NCI-H2107 treated with DMSO at 0.1 percent for 48 hours (cell line): ENCODE data around the gene KLHL29.

ENCODE experiments used
- DNase-seq: peaks from one replicate; lab custom pipeline; 2025; ENCODE audit not compliant: unreplicated experiment; lab: John Stamatoyannopoulos, UW

KLHL29 gene

GRCh38 chr2:23625726-23626125 is 240.7 kb downstream of the KLHL29 start:
- DNase-seq = no peak

DNA sequence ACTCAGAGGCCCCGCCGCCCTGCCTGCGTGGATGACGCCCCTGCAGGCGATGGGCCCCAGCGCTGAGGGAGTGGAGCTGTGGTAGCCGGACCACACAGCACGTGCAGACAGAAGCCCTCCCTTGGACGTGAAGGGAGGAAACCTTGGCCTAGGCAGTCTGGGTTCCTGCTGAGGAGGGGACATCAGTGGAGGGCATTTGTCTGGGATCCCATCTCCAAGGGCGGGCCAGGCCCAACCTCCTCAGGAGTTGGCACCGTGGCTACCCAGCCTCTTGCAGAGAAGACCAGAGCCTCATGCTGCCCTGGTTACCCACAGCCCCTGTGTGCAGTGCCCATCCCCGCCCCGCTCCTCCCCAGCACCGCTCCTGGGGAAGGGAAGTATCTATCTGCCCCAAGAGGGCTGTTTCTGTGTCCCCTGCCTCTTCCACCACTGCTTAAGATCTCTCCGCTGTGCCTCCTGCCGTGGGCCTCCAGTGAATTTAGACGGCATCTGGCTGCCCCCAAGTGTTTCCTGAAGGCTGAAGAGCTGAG is 241.8 kb downstream of the KLHL29 start:
- DNase-seq = no peak

DNA sequence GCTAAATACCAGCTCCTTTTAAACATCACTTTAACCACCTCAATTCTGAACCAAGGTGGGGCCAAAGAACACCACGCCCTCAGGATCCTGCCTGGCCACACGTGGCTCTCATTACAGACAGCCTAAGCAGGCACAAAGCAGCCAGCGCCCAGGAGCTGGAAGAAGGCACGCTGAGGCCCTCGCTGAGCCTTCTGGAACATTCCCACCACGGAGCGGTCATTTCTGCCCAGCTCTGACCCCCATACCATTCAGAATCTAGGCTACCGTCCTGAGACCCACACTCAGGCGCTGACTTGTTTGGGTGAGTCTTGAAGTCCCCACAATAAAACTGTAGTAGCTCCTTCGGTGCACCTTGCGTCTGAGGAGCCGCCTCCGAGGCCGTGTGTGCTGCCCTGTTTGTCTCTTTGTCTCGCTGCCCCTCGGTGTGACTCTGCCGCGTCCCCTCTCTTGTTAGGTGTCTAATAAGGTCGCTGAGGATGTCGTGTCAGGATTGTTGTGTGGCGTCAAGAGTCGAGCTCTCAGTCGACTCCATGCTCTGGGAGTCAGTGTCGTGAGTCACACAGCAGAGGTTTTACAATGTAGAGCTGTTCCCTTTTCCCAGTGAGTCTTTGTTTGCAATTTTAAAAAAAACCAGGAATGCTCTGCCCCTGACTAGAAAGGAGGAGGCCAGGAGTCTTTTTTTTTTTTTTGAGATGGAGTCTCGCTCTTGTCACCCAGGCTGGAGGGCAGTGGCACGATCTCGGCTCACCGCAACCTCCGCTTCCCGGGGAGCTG is 242.4 kb downstream of the KLHL29 start:
- no peak for DNase-seq

DNA sequence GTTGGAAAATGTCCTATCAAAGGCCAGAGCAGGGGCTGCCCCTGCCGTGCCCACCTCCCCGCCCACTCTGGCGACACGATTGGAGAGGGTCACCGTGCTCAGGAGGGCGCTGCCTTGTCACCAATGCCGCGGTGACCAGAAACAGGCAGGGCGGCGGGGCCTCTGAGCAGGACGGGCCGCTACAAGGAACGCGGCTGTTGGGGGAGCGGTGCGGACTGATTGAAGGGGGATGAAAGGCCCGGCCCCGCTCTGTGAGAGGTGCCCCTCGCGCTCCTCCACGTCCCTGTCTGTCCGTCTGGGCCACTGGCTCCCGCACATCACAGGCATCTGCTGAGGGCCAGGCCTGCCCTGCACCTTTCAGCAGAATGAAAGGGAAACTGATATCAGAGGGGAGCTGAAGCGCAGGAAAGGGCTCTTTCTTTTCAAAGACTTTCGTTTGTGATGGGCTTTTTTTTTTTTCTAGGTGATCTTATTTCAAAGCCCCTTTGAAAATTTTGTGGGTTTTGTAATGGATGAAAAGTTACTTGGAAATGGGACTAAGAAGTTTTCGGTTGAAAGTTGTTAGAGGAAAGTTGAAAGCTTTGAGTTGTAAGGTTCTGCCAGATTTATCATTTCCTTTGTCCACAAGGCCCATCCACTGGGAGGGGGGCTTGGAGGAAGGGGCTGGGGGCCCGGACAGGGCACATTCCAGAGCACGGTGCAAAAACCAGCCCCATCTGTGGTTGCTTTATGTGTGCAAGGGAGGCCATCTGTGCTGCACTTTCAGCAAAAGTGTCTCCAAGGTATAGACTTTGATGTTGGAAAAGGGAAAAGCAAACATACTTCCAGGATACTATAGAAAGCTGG is 244.2 kb downstream of the KLHL29 start:
- DNase-seq = no peak

- no peak for DNase-seq
Observed at GRCh38 chr2:23629772-23630480, 244.9 kb downstream of the KLHL29 start.

DNA sequence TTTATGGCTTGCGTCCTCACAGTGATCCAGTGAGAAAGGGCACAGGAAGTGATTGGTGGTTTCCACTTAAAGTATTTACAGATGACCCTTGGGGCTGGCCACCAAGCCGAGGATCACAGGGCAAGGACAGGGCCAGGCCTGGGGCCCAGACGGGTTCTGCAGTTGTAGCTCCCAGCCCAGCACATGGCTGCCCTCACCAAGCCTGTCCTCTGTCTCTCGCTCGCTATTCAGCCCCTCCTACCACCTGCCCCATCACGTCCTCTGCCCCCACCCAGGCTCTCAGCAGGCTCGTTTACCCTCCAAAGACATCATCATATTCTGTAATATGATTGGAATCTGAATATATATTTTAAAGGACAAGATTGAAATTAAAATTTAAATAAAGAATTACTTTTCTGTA is 246.0 kb downstream of the KLHL29 start:
- DNase-seq = no peak

DNA sequence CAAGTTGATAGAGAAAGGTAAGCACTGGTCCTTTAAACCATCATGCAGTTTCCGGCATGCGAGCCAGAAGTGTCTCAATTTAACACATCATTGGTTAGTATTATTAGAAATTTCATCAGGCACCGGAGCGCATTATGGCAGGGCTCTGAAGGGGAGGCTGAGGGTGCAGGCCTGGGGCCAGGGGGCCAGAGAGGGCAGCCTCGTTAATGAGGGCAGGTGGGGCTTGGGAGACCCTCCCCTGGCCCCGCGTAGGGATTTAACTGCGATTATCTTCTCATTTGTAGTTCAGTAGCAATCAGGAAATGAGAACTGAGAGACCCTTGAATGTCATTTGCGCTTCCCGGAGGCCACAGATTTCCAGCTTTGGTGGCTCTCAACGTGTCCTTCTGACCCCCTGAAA is 246.4 kb downstream of the KLHL29 start:
- no peak for DNase-seq

DNA sequence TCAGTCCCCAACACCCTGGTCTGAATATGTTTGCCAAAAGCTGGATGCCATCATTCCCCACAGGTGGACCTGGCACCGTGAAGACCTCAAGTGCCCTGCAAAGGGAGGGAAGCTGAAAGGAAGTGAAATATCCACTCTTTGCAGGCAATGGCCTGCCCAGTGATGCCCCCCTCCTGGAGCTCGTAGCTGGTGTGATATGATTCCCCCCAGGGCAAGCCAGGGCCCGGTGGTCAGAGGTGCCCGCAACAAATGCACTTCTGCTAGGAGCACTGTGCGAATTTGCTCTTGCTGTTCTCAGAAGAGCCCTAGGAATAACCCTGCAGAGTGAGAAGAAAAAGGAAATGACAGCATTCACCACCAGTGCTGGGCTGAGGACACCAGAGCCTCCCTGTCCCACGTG is 247.4 kb downstream of the KLHL29 start:
- DNase-seq = no peak

DNA sequence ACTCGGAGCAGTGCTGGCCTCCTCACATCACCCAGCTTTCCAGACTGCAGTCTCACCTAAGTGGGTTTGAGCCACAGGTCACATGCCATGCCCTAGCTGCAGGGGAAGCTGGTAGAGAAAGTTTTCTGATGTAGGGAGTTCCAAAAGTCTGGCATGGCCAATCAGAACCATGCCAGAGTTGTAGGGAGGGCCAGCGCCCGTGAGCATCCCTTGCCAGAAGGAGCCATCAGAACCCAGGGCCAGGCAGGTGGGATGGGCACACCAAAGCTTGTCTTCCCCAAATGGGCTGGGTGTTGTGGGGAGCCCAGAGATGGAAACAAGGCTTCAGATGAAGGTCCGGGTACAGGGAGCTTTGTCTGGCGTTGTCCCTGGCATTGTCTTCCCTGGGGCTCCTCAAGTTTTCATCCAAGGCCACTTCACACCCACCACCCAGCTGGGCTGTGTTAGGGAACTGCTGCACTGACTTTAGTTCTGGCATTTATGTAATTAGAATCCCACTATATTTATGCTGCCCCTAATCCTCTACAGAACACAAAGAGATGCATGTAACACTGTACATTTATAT is 247.9 kb downstream of the KLHL29 start:
- no peak for DNase-seq

GRCh38 chr2:23633966-23634365 is 249.0 kb downstream of the KLHL29 start:
- DNase-seq = no peak

DNA sequence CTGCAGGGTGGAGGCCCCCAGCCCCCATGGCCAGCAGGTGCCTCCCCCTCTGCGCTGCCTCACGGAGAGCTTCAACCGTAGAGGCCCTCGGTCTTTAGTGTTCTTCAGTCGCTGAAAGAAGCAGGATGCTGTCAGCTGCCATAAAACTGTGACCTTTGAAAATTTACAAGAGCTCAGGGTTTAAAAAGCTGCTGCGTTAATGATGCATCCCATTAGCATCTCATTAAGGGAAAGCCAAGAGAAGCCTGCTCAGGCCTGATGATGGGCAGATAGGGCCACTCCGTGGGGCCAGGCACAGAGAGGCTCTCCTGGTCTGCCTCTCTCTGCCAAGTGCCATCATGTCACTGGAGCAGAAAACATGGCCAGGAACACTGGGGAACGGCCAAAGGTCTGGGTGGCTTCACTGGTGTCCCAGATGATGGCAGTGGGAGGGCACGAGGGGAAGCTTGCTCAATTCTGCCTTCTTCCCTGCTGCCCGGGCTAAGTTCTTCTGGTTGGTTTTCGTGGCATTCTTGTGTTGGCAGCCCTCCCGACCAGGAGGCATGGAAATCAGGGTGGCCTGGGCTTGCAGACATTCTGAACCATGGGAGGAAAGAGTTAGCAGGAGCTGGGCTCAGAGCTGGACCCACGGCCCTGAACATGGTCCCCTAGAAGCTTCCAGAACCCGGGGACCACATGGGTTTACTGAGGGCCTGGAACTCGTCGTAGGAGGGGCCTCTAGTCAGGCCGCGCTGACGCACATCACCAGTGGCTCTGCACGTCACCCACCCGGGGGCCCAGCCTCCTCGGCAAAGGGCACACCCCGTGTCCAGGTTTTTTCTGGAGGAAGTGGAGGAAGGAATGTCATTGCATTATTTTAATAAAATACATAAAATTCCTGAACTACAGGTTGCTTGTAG is 250.7 kb downstream of the KLHL29 start:
- no peak for DNase-seq

DNA sequence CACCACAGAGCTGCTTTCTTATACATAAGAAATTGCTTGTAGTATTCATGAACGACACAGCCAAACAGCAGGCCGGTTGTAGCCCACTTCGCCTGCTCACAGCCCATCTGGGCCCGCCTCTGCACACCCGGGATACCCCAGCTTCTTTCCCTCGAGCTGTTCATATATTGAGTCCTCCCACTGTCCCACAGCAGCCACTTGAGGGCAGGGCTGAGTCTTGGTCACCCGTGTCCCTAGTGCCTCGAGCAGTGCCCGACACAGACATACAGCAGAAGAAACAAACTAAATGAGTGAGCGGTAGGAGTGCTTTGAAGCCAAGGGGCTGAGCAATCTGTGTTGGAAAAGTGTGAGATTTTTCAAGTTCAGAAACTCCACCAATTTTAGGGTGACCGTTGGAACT is 251.4 kb downstream of the KLHL29 start:
- DNase-seq = no peak

GRCh38 chr2:23637011-23637778 is 252.2 kb downstream of the KLHL29 start:
- DNase-seq = no peak

GRCh38 chr2:23639406-23639982 is 254.5 kb downstream of the KLHL29 start:
- no peak for DNase-seq

DNA sequence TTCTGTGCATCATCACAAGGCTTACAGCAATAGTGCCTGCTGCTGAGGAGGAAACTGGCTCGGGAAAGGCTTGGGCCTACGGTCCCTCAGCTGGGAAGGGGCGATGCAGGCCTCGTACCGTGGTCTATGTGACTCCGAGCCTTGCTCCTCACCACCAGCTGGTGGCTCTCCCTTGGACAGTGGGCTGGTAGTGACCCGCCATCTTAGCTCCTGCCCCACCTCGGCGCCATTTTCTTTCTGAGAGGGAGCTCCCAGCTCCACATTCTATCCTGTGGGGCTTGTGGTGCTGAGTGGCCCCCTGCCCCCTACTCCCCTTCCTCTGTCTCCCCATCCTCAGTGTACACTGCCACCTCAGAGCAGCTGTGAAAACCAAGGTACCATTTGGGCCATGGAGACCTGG is 255.7 kb downstream of the KLHL29 start:
- DNase-seq = no peak

- no peak for DNase-seq
Observed at GRCh38 chr2:23642516-23642915, 257.5 kb downstream of the KLHL29 start.

- DNase-seq = no peak
Observed at GRCh38 chr2:23645230-23645808, 260.3 kb downstream of the KLHL29 start.

- no peak for DNase-seq
Observed at GRCh38 chr2:23647563-23647962, 262.6 kb downstream of the KLHL29 start.

- no peak for DNase-seq
Observed at GRCh38 chr2:23649303-23649702, 264.3 kb downstream of the KLHL29 start.
